ENCODE data around the gene ELMO1. TPM values are rescaled to one million over a fixed set of nuclear protein-coding genes. Genes with fewer than 3 reads are reported as not detected.

ELMO1 gene
- total RNA-seq, 2 donors from 2014 or later: 66.0 to 72.2 TPM

DNA sequence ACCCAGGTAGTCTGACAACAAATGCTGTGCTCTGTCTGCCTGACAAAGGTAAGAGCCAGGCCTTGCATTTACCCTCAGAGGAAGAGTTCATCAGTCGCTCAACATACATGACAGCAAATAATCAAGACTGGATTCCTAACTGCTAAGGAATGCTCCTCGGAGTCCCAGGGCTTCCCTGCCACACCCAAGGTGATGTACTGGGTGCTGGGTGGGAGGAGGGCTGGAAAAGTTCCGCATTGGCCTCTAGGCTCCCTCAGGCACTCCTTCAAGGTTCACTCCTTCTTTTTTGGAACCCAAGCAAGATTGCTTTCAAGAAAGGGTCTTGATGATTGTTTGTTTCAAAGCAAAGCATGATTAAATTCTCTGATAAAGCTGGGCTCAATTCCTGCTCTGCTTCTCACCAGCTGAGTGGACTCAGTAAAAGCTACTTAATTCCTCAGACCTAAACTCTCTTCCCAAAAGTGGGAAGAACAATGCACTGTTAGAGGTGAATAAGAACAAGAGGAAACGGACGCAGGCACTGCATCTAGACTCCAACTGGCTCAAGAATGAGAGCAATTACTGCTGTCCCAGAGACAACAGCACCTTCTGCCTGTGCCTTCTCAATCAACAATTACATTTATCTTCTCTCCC, 173.5 kb downstream of the ELMO1 start:
- H3K27ac ChIP-seq: no peak overlapping the region
- no peaks in the 10 kb centered on the region for H3K36me3 ChIP-seq
- H3K4me1 ChIP-seq (ENCODE audit: control insufficient read depth in 1 of 2, low read depth in 2 of 2): no peaks in the 10 kb centered on the region
- H3K4me3 ChIP-seq: no peak overlapping the region
- no peaks in the 10 kb centered on the region for H3K27me3 ChIP-seq (replicated peaks; ENCODE audit: insufficient read depth)
- ATAC-seq (ENCODE audit: insufficient number of reproducible peaks, low FRiP score, low read depth) (no peak), DNase-seq (ENCODE audit: low spot score) (no peak)
- no peaks in the 10 kb centered on the region for H3K9me3 ChIP-seq
- TF ChIP-seq CTCF (IDR thresholded peaks at IDR 0.05): no peak

GRCh38 chr7:37273891-37274290, 174.8 kb downstream of the ELMO1 start:
- no peak for TF ChIP-seq CTCF (IDR thresholded peaks at IDR 0.05)
- Histone ChIP-seq H3K9me3 (no peaks in the 10 kb centered on the region), H3K27ac (no peak overlapping the region), H3K4me1 (ENCODE audit: control insufficient read depth in 1 of 2, low read depth in 2 of 2) (no peaks in the 10 kb centered on the region), H3K27me3 (replicated peaks; ENCODE audit: insufficient read depth) (no peaks in the 10 kb centered on the region), H3K36me3 (no peaks in the 10 kb centered on the region), H3K4me3 (no peak overlapping the region)
- DNase-seq (ENCODE audit: low spot score) (no peak), ATAC-seq (ENCODE audit: insufficient number of reproducible peaks, low FRiP score, low read depth) (no peak)

DNA sequence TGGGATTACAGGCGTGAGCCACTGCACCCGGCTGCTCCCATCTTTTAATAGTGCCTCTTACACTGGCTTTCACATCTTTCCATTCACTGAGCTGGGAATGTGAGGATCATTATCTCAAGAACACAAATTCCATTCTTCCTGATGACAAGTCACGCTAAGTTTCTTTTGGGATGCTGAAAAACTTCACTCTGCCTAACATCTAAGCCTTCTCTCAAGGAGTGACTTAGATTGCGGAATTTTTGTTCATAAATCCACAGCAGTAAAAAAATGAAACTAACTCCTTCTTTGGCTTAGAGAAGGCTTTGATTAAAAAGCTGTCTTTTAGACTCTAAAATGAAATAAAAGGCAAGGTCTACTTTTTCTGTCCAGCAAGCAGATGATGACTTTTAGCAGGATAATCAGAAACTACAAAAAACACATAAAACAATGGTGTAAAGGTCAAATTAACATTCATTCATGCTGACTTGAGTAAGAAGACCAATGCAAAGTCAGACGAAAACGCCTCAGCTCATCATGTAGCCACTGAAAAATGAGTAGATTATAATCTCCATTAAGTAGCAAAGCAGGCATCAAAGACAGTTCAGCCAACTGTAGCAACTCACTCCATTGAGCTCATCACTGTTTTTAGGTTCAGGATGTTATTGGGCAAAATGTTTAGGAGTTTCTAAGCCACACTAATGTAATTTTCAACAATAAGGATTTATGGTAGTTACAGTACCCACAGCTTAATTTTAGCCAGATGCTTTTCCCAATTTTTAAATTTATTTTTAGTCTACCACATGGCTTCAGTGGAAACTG, 178.8 kb downstream of the ELMO1 start:
- DNase-seq (ENCODE audit: low spot score) (no peak), ATAC-seq (ENCODE audit: insufficient number of reproducible peaks, low FRiP score, low read depth) (no peak)
- Histone ChIP-seq H3K9me3 (no peaks in the 10 kb centered on the region), H3K4me3 (no peak overlapping the region), H3K36me3 (no peaks in the 10 kb centered on the region), H3K4me1 (ENCODE audit: control insufficient read depth in 1 of 2, low read depth in 2 of 2) (no peaks in the 10 kb centered on the region), H3K27me3 (replicated peaks; ENCODE audit: insufficient read depth) (no peaks in the 10 kb centered on the region), H3K27ac (no peak overlapping the region)
- TF ChIP-seq CTCF (IDR thresholded peaks at IDR 0.05): no peak

DNA sequence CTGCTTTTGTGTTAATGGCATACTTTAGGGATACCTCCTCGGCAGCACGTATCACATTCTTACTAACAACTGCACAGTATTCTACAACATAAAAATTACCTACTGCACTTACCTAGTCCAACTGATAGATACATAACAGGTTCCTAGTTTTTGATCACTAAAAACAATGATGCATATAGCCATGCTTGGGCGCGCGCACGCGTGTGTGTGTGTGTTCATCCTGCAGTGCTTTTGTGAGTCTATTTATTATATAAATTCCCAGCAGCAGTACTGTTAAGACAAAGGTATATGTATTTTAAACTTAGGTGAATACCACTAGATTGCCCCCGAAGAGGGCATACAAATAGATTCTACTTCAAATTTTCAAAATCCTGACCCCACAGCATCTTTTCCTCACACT, 181.4 kb downstream of the ELMO1 start:
- Histone ChIP-seq H3K4me3 (no peak overlapping the region), H3K36me3 (no peaks in the 10 kb centered on the region), H3K4me1 (ENCODE audit: control insufficient read depth in 1 of 2, low read depth in 2 of 2) (no peaks in the 10 kb centered on the region), H3K27ac (no peak overlapping the region), H3K9me3 (no peaks in the 10 kb centered on the region), H3K27me3 (replicated peaks; ENCODE audit: insufficient read depth) (no peaks in the 10 kb centered on the region)
- no peak for DNase-seq (ENCODE audit: low spot score)
- TF ChIP-seq CTCF (IDR thresholded peaks at IDR 0.05): no peak
- ATAC-seq (ENCODE audit: insufficient number of reproducible peaks, low FRiP score, low read depth): no peak

DNA sequence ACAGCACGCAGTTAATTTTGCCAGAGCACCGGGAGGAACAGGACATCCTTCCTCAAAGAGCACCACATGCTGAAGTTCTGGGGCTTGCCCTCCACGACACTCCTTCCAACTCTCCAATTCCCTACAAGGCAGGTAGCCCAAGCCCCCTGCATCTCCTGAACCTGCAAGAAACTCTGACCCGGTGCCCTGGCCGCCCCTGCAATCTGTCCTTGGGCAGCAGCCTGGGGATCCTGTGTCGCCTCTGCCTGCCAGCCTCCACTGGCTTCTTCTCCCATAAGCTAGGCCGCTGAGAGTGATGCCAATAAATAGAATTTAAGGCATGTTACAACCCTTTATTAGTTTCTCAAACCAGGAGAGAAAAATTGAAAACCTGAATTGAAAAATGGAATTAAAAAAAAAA, 182.8 kb downstream of the ELMO1 start:
- Histone ChIP-seq H3K9me3 (no peaks in the 10 kb centered on the region), H3K27ac (no peak overlapping the region), H3K27me3 (replicated peaks; ENCODE audit: insufficient read depth) (no peaks in the 10 kb centered on the region), H3K4me3 (no peak overlapping the region), H3K4me1 (ENCODE audit: control insufficient read depth in 1 of 2, low read depth in 2 of 2) (no peaks in the 10 kb centered on the region), H3K36me3 (no peaks in the 10 kb centered on the region)
- ATAC-seq (ENCODE audit: insufficient number of reproducible peaks, low FRiP score, low read depth) (no peak), DNase-seq (ENCODE audit: low spot score) (no peak)
- TF ChIP-seq CTCF (IDR thresholded peaks at IDR 0.05): no peak

Measured in thoracic aorta (tissue), 2 donors.